Keratinocyte (primary cell): ENCODE data around the gene PLEKHJ1. TPM values are rescaled to one million over a fixed set of nuclear protein-coding genes. Genes with fewer than 3 reads are reported as not detected.

Source experiments
- DNase-seq: peaks from one replicate; pipeline ENCODE4 v3.0.0-alpha.2; 2011; ENCODE audit warnings: low read depth, missing footprints, low spot score
- FAIRE-seq: peaks from 2 replicates; lab custom pipeline; 2011; peaks lifted over from hg19 to GRCh38; lab: Jason Lieb, UNC
- H2AFZ ChIP-seq: 2 replicates; pipeline ENCODE4 v1.6.0; 2012; ENCODE audit warnings: low read length, control low read depth, inconsistent platforms; ENCODE audit not compliant: control insufficient read depth
- H3K27ac ChIP-seq: 2 replicates; pipeline ENCODE4 v1.5.1; 2011; ENCODE audit warnings: low read length; ENCODE audit not compliant: control insufficient read depth, insufficient read depth
- H3K27me3 ChIP-seq: 3 replicates; pipeline ENCODE4 v1.6.0; 2011; ENCODE audit warnings: low read length; ENCODE audit not compliant: control insufficient read depth, insufficient read depth; ENCODE audit errors: extremely low read depth
- H3K36me3 ChIP-seq, 2 experiments: 2 replicates in 1 of 2; 3 replicates in 1 of 2; pipeline ENCODE4 v1.5.1; 2011; ENCODE audit warnings: low read length in 2 of 2, mild to moderate bottlenecking in 1 of 2; ENCODE audit not compliant: control insufficient read depth in 2 of 2, insufficient read depth in 2 of 2; ENCODE audit errors: extremely low read depth in 1 of 2
- H3K4me1 ChIP-seq: 3 replicates; pipeline ENCODE4 v1.5.1; 2011; ENCODE audit warnings: low read length; ENCODE audit not compliant: control insufficient read depth, insufficient read depth; ENCODE audit errors: extremely low read depth
- H3K4me2 ChIP-seq: 3 replicates; pipeline ENCODE4 v1.6.0; 2011; ENCODE audit warnings: low read depth, low read length; ENCODE audit not compliant: control insufficient read depth, insufficient read depth; ENCODE audit errors: extremely low read depth
- H3K4me3 ChIP-seq, 3 experiments: fragments of 200-600 bp in 1 of 3; sonication (generic) in 1 of 3; 2 replicates in 2 of 3; 3 replicates in 1 of 3; pipeline ENCODE4 v1.5.1; 2011 to 2016; ENCODE audit warnings: low read length in 3 of 3, mild to moderate bottlenecking in 3 of 3, control low read depth in 2 of 3, inconsistent platforms in 1 of 3, low read depth in 1 of 3, mixed read lengths in 1 of 3, mixed run types in 1 of 3, moderate library complexity in 1 of 3; ENCODE audit not compliant: control insufficient read depth in 2 of 3, insufficient read depth in 2 of 3; ENCODE audit errors: extremely low read depth in 1 of 3
- H3K79me2 ChIP-seq: 2 replicates; pipeline ENCODE4 v1.6.0; 2012; ENCODE audit warnings: low read length; ENCODE audit not compliant: control insufficient read depth, insufficient read depth
- H3K9ac ChIP-seq: 3 replicates; pipeline ENCODE4 v1.6.0; 2011; ENCODE audit warnings: low read length; ENCODE audit not compliant: control insufficient read depth, insufficient read depth; ENCODE audit errors: extremely low read depth
- H3K9me1 ChIP-seq: 3 replicates; pipeline ENCODE4 v1.6.0; 2011; ENCODE audit warnings: low read length; ENCODE audit not compliant: control insufficient read depth, insufficient read depth; ENCODE audit errors: extremely low read depth
- H3K9me3 ChIP-seq: 2 replicates; pipeline ENCODE4 v1.5.1; 2012; ENCODE audit warnings: low read depth, low read length; ENCODE audit not compliant: control insufficient read depth
- H4K20me1 ChIP-seq: 3 replicates; pipeline ENCODE4 v1.6.0; 2011; ENCODE audit warnings: low read length; ENCODE audit not compliant: control insufficient read depth, insufficient read depth; ENCODE audit errors: extremely low read depth
- CTCF ChIP-seq, 3 experiments: IDR thresholded peaks in 1 of 3; conservative IDR thresholded peaks in 1 of 3; optimal IDR thresholded peaks in 1 of 3; 2 replicates in 2 of 3; 3 replicates in 1 of 3; pipeline versions ENCODE3 to v1.5.1; 2011; ENCODE audit warnings: low read length in 3 of 3, mild to moderate bottlenecking in 3 of 3, moderate library complexity in 2 of 3, control low read depth in 1 of 3, inconsistent platforms in 1 of 3; ENCODE audit not compliant: insufficient read depth in 2 of 3; ENCODE audit errors: extremely low read depth in 1 of 3
- EZH2 ChIP-seq: IDR thresholded peaks from one replicate; pipeline ENCODE4 v1.6.1; 2012; ENCODE audit warnings: inconsistent platforms, mild to moderate bottlenecking, low read length, moderate library complexity
- dilution Hi-C: fragments of 300-500 bp; cut with MboI; formaldehyde crosslinking; loops from one replicate; pipeline ENCODE4 v1.7.0; 2020; ENCODE audit warnings: low sequenced_read_pairs; ENCODE audit not compliant: extremely low pct_ligation_motif_present
- polyA plus RNA-seq, 5 experiments: library from polyadenylated mRNA; depleted of rRNA in 3 of 5; stranded (reverse) in 3 of 5; stranded (forward) in 1 of 5; unstranded in 1 of 5; fragments of >200 nt; gene quantifications; 1 replicate in 1 of 5; 2 replicates in 3 of 5; 3 replicates in 1 of 5; pipeline versions ENCODE4 v1.2.1 to v1.2.3, GENCODE V29; 2011 to 2012; ENCODE audit warnings: missing spikeins in 2 of 5, low read depth in 1 of 5, low replicate concordance in 1 of 5

Gene PLEKHJ1
- polyA plus RNA-seq, 1 donor (not counting 4 experiments of a cell fraction or from before 2014, with no cell fraction given), result 36.8 TPM

DNA sequence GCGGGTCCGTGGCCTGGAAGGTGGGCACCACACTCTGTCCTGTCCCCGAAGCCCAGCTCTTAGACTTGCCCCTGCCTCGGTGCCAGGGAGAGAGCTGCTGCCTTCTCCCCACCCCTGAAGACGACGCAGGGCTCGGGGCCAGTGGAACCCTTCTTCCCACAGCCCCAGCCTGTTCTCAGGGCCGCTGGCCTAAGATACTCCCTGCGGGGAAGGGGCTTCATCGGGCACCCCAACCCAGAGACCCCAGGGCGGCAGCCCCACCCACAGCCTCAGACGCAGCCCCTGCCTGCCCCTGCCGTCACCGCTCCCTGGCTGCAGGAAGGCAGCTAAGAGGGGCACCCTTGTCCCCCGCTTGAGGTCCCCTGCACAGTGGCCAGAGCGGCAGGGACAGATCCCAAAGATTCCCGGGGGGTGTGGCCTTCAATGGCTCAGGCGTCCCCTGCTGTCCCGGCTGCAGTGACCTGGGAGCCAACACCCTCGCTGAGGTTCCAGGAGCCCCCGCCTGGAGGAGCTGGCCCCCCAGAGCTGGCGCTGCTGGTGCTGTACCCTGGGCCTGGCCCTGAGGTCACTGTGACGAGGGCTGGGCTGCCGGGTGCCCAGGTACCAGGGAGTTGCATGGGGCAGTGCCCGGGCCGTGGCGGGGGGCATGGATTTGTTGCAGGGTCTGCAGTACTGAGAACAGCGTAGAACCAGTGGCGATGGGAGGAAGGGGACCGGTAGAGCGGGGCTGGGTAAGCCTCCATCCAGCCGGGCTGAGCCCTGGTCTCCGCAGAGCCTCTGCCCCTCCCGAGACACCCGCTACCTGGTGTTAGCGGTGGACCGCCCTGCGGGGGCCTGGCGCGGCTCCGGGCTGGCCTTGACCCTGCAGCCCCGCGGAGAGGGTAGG, 14.0 kb upstream of the PLEKHJ1 start:
- H3K27me3 ChIP-seq, result peaks cover 49% of the 10 kb centered on the region
- H3K9me1 ChIP-seq, result no peaks in the 10 kb centered on the region
- H3K9ac ChIP-seq, result no peak overlapping the region
- DNase-seq (no peak), FAIRE-seq (no peak)
- no peak overlapping the region for H3K4me2 ChIP-seq
- no peak overlapping the region for H3K27ac ChIP-seq
- H4K20me1 ChIP-seq, result peaks cover 9% of the 10 kb centered on the region
- H2AFZ ChIP-seq, result no peak overlapping the region
- no peaks in the 10 kb centered on the region for H3K9me3 ChIP-seq
- H3K36me3 ChIP-seq, result peaks cover 6 to 16% of the 10 kb centered on the region in 2 experiments
- H3K4me1 ChIP-seq, result no peaks in the 10 kb centered on the region
- dilution Hi-C loops, result no loop called here
- TF ChIP-seq CTCF (optimal IDR thresholded peaks at IDR 0.05 in 1 of 3, IDR thresholded peaks at IDR 0.05 in 1 of 3, conservative IDR thresholded peaks at IDR 0.05 in 1 of 3; ENCODE audit: extremely low read depth in 1 of 3, insufficient read depth in 2 of 3, low read length in 3 of 3), result no peak
- no peak for TF ChIP-seq EZH2
- H3K79me2 ChIP-seq, result no peaks in the 10 kb centered on the region
- H3K4me3 ChIP-seq, result no peak overlapping the region

- no peak for DNase-seq
- Histone ChIP-seq H3K9me3 (no peaks in the 10 kb centered on the region), H3K4me2 (no peak within 1 kb of the TSS), H3K4me3 (no peak within 1 kb of the TSS), H3K4me1 (no peaks in the 10 kb centered on the region), H3K79me2 (peaks cover 4% of the 10 kb centered on the region), H3K9me1 (no peaks in the 10 kb centered on the region), H3K36me3 (peaks cover 13 to 23% of the 10 kb centered on the region in 2 experiments), H3K9ac (no peak within 1 kb of the TSS), H3K27me3 (peaks cover 47% of the 10 kb centered on the region), H3K27ac (no peak within 1 kb of the TSS), H4K20me1 (peaks cover 9% of the 10 kb centered on the region), H2AFZ (no peak within 1 kb of the TSS)
- no peak for FAIRE-seq
- dilution Hi-C loops, result no loop called here
- TF ChIP-seq EZH2 (no peak), CTCF (optimal IDR thresholded peaks at IDR 0.05 in 1 of 3, IDR thresholded peaks at IDR 0.05 in 1 of 3, conservative IDR thresholded peaks at IDR 0.05 in 1 of 3; ENCODE audit: extremely low read depth in 1 of 3, insufficient read depth in 2 of 3, low read length in 3 of 3) (no peak)
Measured at GRCh38 chr19:2249010-2249866, 13.1 kb upstream of the PLEKHJ1 start, which contains the start of gene AMH. Gene AMH (plus strand): TSS chr19:2249323. CDS start chr19:2249333, 10 bp downstream.
